Measurements from ENCODE around the gene ATP9A. TPM values are rescaled to one million over a fixed set of nuclear protein-coding genes. Genes with fewer than 3 reads are reported as not detected.
"Not testable (repeated sequence)": the region's sequence is repeated elsewhere in the genome, so short reads cannot be mapped to it uniquely, and the experiment has no call there.

Gene ATP9A
- total and polyA plus RNA-seq, 4 donors, result 2.4 to 16.7 (median 9.9) TPM

- no peak overlapping the region for H3K9ac ChIP-seq (ENCODE audit: low read depth in 1 of 2, low read length in 2 of 2)
- H3K27ac ChIP-seq (ENCODE audit: low read depth in 1 of 2, low read length in 2 of 2), result no peak overlapping the region
- DNase-seq (ENCODE audit: low spot score), result no peak
- 82% methylated on average over 25 of the region's 25 CpGs for WGBS
- H3K4me3 ChIP-seq (ENCODE audit: low read depth in 1 of 3, low read length in 3 of 3), result no peak overlapping the region
- no peaks in the 10 kb centered on the region for H3K9me3 ChIP-seq (ENCODE audit: control insufficient read depth in 4 of 4, low read length in 3 of 4)
- no peaks in the 10 kb centered on the region for H3K27me3 ChIP-seq (ENCODE audit: control insufficient read depth in 4 of 4, insufficient read depth in 4 of 4, low read length in 3 of 4)
- no peaks in the 10 kb centered on the region for H3K36me3 ChIP-seq (ENCODE audit: control insufficient read depth in 4 of 4, insufficient read depth in 3 of 4, low read depth in 1 of 4, low read length in 3 of 4)
- TF ChIP-seq HNF4A (conservative IDR thresholded peaks at IDR 0.05) (no peak), FOXA2 (IDR thresholded peaks at IDR 0.05) (no peak), RAD21 (IDR thresholded peaks at IDR 0.05) (no peak), SP1 (IDR thresholded peaks at IDR 0.05) (no peak), TAF1 (conservative IDR thresholded peaks at IDR 0.05) (no peak), ATF3 (IDR thresholded peaks at IDR 0.05) (no peak), REST (IDR thresholded peaks at IDR 0.05) (no peak), NR2F2 (IDR thresholded peaks at IDR 0.05) (no peak), JUND (IDR thresholded peaks at IDR 0.05) (no peak), YY1 (IDR thresholded peaks at IDR 0.05) (no peak), MAX (IDR thresholded peaks at IDR 0.05) (no peak), FOXA1 (IDR thresholded peaks at IDR 0.05) (no peak), EGR1 (IDR thresholded peaks at IDR 0.05; ENCODE audit: low read depth in 2 of 2) (no peak), ZBTB33 (IDR thresholded peaks at IDR 0.05) (no peak), CTCF (IDR thresholded peaks at IDR 0.05; ENCODE audit: low read depth, low read length, missing input control) (no peak), RXRA (IDR thresholded peaks at IDR 0.05) (no peak), GABPA (IDR thresholded peaks at IDR 0.05 in 1 of 2, conservative IDR thresholded peaks at IDR 0.05 in 1 of 2) (no peak), HNF4G (IDR thresholded peaks at IDR 0.05) (no peak)
- no peaks in the 10 kb centered on the region for H3K4me1 ChIP-seq (ENCODE audit: control insufficient read depth in 4 of 4, insufficient read depth in 4 of 4, low read length in 3 of 4)
Observed at GRCh38 chr20:51569815-51570738, 198.1 kb downstream of the ATP9A start.

GRCh38 chr20:51568533-51568932 lies 199.7 kb downstream of the ATP9A start:
- not testable (repeated sequence) for DNase-seq (ENCODE audit: low spot score); H3K36me3 ChIP-seq (ENCODE audit: control insufficient read depth in 4 of 4, insufficient read depth in 3 of 4, low read depth in 1 of 4, low read length in 3 of 4); H3K4me3 ChIP-seq (ENCODE audit: low read depth in 1 of 3, low read length in 3 of 3); H3K27ac ChIP-seq (ENCODE audit: low read depth in 1 of 2, low read length in 2 of 2); H3K9ac ChIP-seq (ENCODE audit: low read depth in 1 of 2, low read length in 2 of 2); H3K4me1 ChIP-seq (ENCODE audit: control insufficient read depth in 4 of 4, insufficient read depth in 4 of 4, low read length in 3 of 4); H3K9me3 ChIP-seq (ENCODE audit: control insufficient read depth in 4 of 4, low read length in 3 of 4); H3K27me3 ChIP-seq (ENCODE audit: control insufficient read depth in 4 of 4, insufficient read depth in 4 of 4, low read length in 3 of 4)
- 76% methylated on average over 3 of the region's 3 CpGs for WGBS

Data from liver (tissue), 9 donors.